K562 (cell line): Measurements from ENCODE around the gene ANKRD34A. TPM values are rescaled to one million over a fixed set of nuclear protein-coding genes. Genes with fewer than 3 reads are reported as not detected.

Experiments
- BHLHE40 ChIP-seq: IDR thresholded peaks from 2 replicates; pipeline ENCODE4 v1.6.1; 2011; ENCODE audit warnings: low read length, improper control_type of control experiment
- GATAD2A ChIP-seq: fragments of 450-650 bp; IDR thresholded peaks from 2 replicates; pipeline ENCODE4 v1.6.1; 2017
- HES1 ChIP-seq: fragments of 450-650 bp; IDR thresholded peaks from 2 replicates; pipeline ENCODE4 v1.6.1; 2016; ENCODE audit warnings: low read depth, mild to moderate bottlenecking, moderate library complexity
- HMGN3 ChIP-seq: IDR thresholded peaks from 2 replicates; pipeline ENCODE4 v1.6.1; 2011; ENCODE audit warnings: borderline replicate concordance, low read depth, mild to moderate bottlenecking, mixed read lengths, low read length; ENCODE audit not compliant: insufficient read length; ENCODE audit errors: extremely low read depth
- ILF3 ChIP-seq: fragments of 450-650 bp; IDR thresholded peaks from 2 replicates; pipeline ENCODE4 v1.6.1; 2018; ENCODE audit warnings: antibody characterized with exemption, mild to moderate bottlenecking, moderate library complexity, borderline replicate concordance
- KDM1A ChIP-seq, 2 experiments: fragments of 450-650 bp; IDR thresholded peaks; 2 replicates each; pipeline ENCODE4 v1.6.1; 2016; ENCODE audit warnings: mild to moderate bottlenecking in 2 of 2
- MEF2A ChIP-seq: IDR thresholded peaks from 2 replicates; pipeline ENCODE4 v1.6.1; 2011; ENCODE audit warnings: low read depth, mild to moderate bottlenecking, low read length, moderate library complexity; ENCODE audit not compliant: control insufficient read depth
- MEF2D ChIP-seq: conservative IDR thresholded peaks from 2 replicates; pipeline ENCODE4 v1.6.1; 2016; ENCODE audit warnings: low read depth, missing genetic modification characterization, missing compliant biosample characterization
- MXI1 ChIP-seq: IDR thresholded peaks from 2 replicates; pipeline ENCODE4 v1.6.1; 2011; ENCODE audit warnings: low read depth, mild to moderate bottlenecking, improper control_type of control experiment, low read length
- POLR2AphosphoS5 ChIP-seq: IDR thresholded peaks from 2 replicates; pipeline ENCODE4 v1.6.1; 2011; ENCODE audit warnings: mild to moderate bottlenecking, low read depth, low read length, moderate library complexity; ENCODE audit not compliant: control insufficient read depth, insufficient read depth
- RBM25 ChIP-seq: fragments of 200-400 bp; formaldehyde crosslinking; IDR thresholded peaks from 2 replicates; pipeline ENCODE4 v1.6.1; 2018; ENCODE audit warnings: low read length, low read depth, moderate library complexity; ENCODE audit not compliant: severe bottlenecking
- RERE ChIP-seq: sonication (generic); formaldehyde crosslinking; IDR thresholded peaks from 2 replicates; pipeline ENCODE4 v1.8.0; 2023; ENCODE audit warnings: missing genetic modification reagents, mild to moderate bottlenecking, borderline replicate concordance
- TBL1XR1 ChIP-seq, 2 experiments: IDR thresholded peaks; 2 replicates each; pipeline ENCODE4 v1.6.1; 2012; ENCODE audit warnings: improper control_type of control experiment in 2 of 2, low read length in 2 of 2, mild to moderate bottlenecking in 1 of 2
- ZMIZ1 ChIP-seq, 2 experiments: fragments of 150-350 bp in 1 of 2; IDR thresholded peaks; 2 replicates each; pipeline ENCODE4 v1.6.1; 2012 to 2016; ENCODE audit warnings: low read depth in 2 of 2, low read length in 2 of 2, mild to moderate bottlenecking in 1 of 2, moderate library complexity in 1 of 2
- ZNF146 ChIP-seq: IDR thresholded peaks from one replicate; pipeline ENCODE4 v1.6.1; 2018; ENCODE audit warnings: missing compliant biosample characterization; ENCODE audit not compliant: unreplicated experiment
- ZNF780A ChIP-seq: fragments of 250-450 bp; sonication (Bioruptor Pico); IDR thresholded peaks from 2 replicates; pipeline ENCODE4 v1.5.0; 2021; ENCODE audit warnings: mild to moderate bottlenecking
- polyA plus RNA-seq, 8 experiments: library from polyadenylated mRNA; depleted of rRNA in 4 of 8; stranded (reverse) in 5 of 8; unstranded in 3 of 8; fragments of >200 nt; fragmentation: Nextera tagmentation in 2 of 8; fragmentation: Illumina TruSeq in 1 of 8; extraction: Ambion mirVana in 2 of 8; extraction: Trizol in 1 of 8; gene quantifications; 2 replicates each; pipeline versions ENCODE4 v1.2.1 to v1.2.3, GENCODE V29; 2011 to 2014; ENCODE audit warnings: inconsistent platforms in 1 of 8, missing spikeins in 1 of 8
- total RNA-seq, 7 experiments: library from RNA; depleted of rRNA in 6 of 7; stranded (reverse); fragments of >200 nt in 6 of 7; fragmentation: Illumina TruSeq in 2 of 7; extraction: Trizol in 2 of 7; gene quantifications; 2 replicates each; pipeline versions ENCODE4 v1.2.1 to v1.2.3, GENCODE V29; 2011 to 2021; ENCODE audit warnings: low replicate concordance in 1 of 7

Gene ANKRD34A
- total and polyA plus RNA-seq, 9 of the 15 experiments (the other 6 are each of a cell fraction or from before 2014, with no cell fraction given) = 0.06 to 1.6 (median 0.43) TPM

- TF ChIP-seq GATAD2A (peak; percentile 63; the same call in 1 of the 2 replicates), KDM1A (IDR thresholded peaks at IDR 0.05) (no peak), RBM25 (peak; percentile 88), MEF2A (0 out of 2 replicates have a peak, but pooled peaks have one; percentile 37), BHLHE40 (peak; percentile 61), POLR2AphosphoS5 (peak; percentile 99), ZMIZ1 (IDR thresholded peaks at IDR 0.05; ENCODE audit: low read depth in 2 of 2, low read length in 2 of 2) (peak in 1 of 2 experiments; percentile 94; a peak in 2 of 4 replicates), RERE (CRISPR knock-in tag) (no peak), HES1 (peak; percentile 92), TBL1XR1 (IDR thresholded peaks at IDR 0.05; ENCODE audit: low read length in 2 of 2) (peak in 1 of 2 experiments; percentile 84; a peak in 2 of 4 replicates), MEF2D (peak; percentile 62; the same call in 1 of the 2 replicates), ZNF146 (CRISPR knock-in tag) (no peak), MXI1 (peak; percentile 79), ILF3 (peak; percentile 95; the same call in 1 of the 2 replicates), HMGN3 (peak; percentile 99), ZNF780A (CRISPR knock-in tag) (no peak)
Measured at GRCh38 chr1:145996433-145997015, 32.1 kb upstream of the ANKRD34A start, which contains the start of gene TXNIP (continued).
